Testis (tissue), 5 donors: ENCODE results near the gene MRGPRX4. TPM values are rescaled to one million over a fixed set of nuclear protein-coding genes. Genes with fewer than 3 reads are reported as not detected.
"Not testable (repeated sequence)": the region's sequence is repeated elsewhere in the genome, so short reads cannot be mapped to it uniquely, and the experiment has no call there.

ENCODE experiments used
- DNase-seq: peaks from one replicate; pipeline ENCODE4 v3.0.0-alpha.2; 2019
- H3K27ac ChIP-seq, 2 donors: fragments of 200-600 bp; sonication (generic); one replicate each; pipeline ENCODE4 v1.5.1; 2019
- H3K27me3 ChIP-seq: fragments of 200-600 bp; sonication (generic); one replicate; pipeline ENCODE4 v1.5.1; 2019
- H3K36me3 ChIP-seq: fragments of 200-600 bp; sonication (generic); one replicate; pipeline ENCODE4 v1.5.1; 2017; ENCODE audit warnings: low read depth; ENCODE audit errors: missing control alignments
- H3K4me1 ChIP-seq: fragments of 200-600 bp; sonication (generic); one replicate; pipeline ENCODE4 v1.5.1; 2019
- H3K4me3 ChIP-seq, 2 donors: fragments of 200-600 bp; sonication (generic); one replicate each; pipeline ENCODE4 v1.5.1; 2017 to 2019
- H3K9me3 ChIP-seq: fragments of 200-600 bp; sonication (generic); one replicate; pipeline ENCODE4 v1.5.1; 2017
- POLR2A ChIP-seq: fragments of 450-650 bp; IDR thresholded peaks from one replicate; pipeline ENCODE4 v1.6.1; 2017; ENCODE audit warnings: antibody characterized with exemption, mild to moderate bottlenecking, moderate library complexity
- WGBS, 2 donors: methylation state at CpG; one replicate each; pipeline ENCODE4 v1.1.5; 2018; 5-methylcytosine and 5-hydroxymethylcytosine counted together
- intact Hi-C: fragments of 100-400 bp; cut with DNase I; formaldehyde crosslinking; loops from one replicate; pipeline ENCODE4 v1.15.1; 2023; ENCODE audit warnings: low total_unique reads
- long read RNA-seq, 2 donors: transcript quantifications; one replicate each; lab custom pipeline, GENCODE V29; 2026
- polyA plus RNA-seq: library from polyadenylated mRNA; stranded (reverse); fragments of 350-450 nt; fragmentation: Illumina TruSeq; extraction: RNeasy Lipid Tissue Mini Kit (QIAGEN cat#74804); gene quantifications from one replicate; pipeline ENCODE4 v1.2.3, GENCODE V29; 2014; ENCODE audit warnings: low read depth, low replicate concordance; ENCODE audit not compliant: insufficient read depth
- total RNA-seq, 2 donors: library from RNA; depleted of rRNA; stranded (reverse); fragments of >200 nt; gene quantifications; one replicate each; pipeline ENCODE4 v1.2.3, GENCODE V29; 2016
- TF ChIP-seq, protein P1 (sequence below), 3 experiments: fragments of 450-650 bp in 2 of 3; fragments of 200-600 bp in 1 of 3; sonication (generic) in 1 of 3; IDR thresholded peaks; one replicate each; pipeline ENCODE4 v1.5.1; 2016 to 2019; ENCODE audit warnings: antibody characterized with exemption in 3 of 3, mild to moderate bottlenecking in 2 of 3, moderate library complexity in 1 of 3

The MRGPRX4 gene
- not detected for total RNA-seq
- not detected for polyA plus RNA-seq
- long read RNA-seq, donor 1: 0 reads
- long read RNA-seq, donor 2: 0 reads

GRCh38 chr11:18172666-18173065 is at the start of gene MRGPRX4:
Gene MRGPRX4 (plus strand): TSS chr11:18172837. CDS start chr11:18173257, 420 bp downstream.
- Histone ChIP-seq H3K27me3 (no peaks in the 10 kb centered on the region), H3K27ac (no peak within 1 kb of the TSS), H3K4me1 (no peaks in the 10 kb centered on the region), H3K4me3 (no peak within 1 kb of the TSS), H3K9me3 (no peaks in the 10 kb centered on the region), H3K36me3 (no peaks in the 10 kb centered on the region)
- DNase-seq: no peak
- 47 to 72% methylated on average over 3 of the region's 3 CpGs for WGBS, 2 donors
- TF ChIP-seq, protein P1, sequence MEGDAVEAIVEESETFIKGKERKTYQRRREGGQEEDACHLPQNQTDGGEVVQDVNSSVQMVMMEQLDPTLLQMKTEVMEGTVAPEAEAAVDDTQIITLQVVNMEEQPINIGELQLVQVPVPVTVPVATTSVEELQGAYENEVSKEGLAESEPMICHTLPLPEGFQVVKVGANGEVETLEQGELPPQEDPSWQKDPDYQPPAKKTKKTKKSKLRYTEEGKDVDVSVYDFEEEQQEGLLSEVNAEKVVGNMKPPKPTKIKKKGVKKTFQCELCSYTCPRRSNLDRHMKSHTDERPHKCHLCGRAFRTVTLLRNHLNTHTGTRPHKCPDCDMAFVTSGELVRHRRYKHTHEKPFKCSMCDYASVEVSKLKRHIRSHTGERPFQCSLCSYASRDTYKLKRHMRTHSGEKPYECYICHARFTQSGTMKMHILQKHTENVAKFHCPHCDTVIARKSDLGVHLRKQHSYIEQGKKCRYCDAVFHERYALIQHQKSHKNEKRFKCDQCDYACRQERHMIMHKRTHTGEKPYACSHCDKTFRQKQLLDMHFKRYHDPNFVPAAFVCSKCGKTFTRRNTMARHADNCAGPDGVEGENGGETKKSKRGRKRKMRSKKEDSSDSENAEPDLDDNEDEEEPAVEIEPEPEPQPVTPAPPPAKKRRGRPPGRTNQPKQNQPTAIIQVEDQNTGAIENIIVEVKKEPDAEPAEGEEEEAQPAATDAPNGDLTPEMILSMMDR (IDR thresholded peaks at IDR 0.05): no peak
- TF ChIP-seq POLR2A: no peak
- intact Hi-C loops: no loop called here

GRCh38 chr11:18131115-18131514 is 41.5 kb upstream of the MRGPRX4 start:
- WGBS, 2 donors: 91 to 93% methylated on average over 4 of the region's 4 CpGs
- H3K27ac ChIP-seq, H3K9me3 ChIP-seq, H3K4me1 ChIP-seq, DNase-seq, H3K36me3 ChIP-seq, intact Hi-C loops, H3K4me3 ChIP-seq, H3K27me3 ChIP-seq: not testable (repeated sequence)

DNA sequence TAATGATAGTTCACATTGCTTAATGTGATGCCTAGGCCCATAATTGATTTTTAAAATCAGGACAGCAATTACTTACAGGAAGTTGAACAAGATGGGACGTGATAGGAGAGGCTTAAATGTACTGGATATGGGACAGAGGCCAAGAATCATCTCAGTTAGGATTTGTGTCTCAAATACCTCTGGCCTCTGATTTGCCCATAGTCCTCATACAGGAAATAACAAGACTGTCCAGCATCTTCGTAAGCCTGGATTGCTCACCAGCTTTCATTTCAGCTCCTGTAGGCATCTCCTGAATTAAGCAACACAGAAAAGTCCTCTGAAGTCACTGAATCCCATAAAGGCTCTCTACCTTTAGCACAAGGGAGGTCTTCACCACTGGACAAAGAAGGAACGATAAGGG is 40.3 kb upstream of the MRGPRX4 start, which contains the start of gene MRGPRX3:
Gene MRGPRX3, plus strand, starts transcription at position 231 of the 400 bp plus-strand sequence. CDS start 4,632 bp downstream, outside the sequence.
- Histone ChIP-seq H3K27ac (no peak within 1 kb of the TSS), H3K4me3 (no peak within 1 kb of the TSS), H3K27me3 (no peaks in the 10 kb centered on the region), H3K9me3 (no peaks in the 10 kb centered on the region), H3K4me1 (no peaks in the 10 kb centered on the region), H3K36me3 (no peaks in the 10 kb centered on the region)
- DNase-seq: no peak
- intact Hi-C loops: no loop called here
- no peak for TF ChIP-seq POLR2A
- TF ChIP-seq, protein P1 (IDR thresholded peaks at IDR 0.05): no peak
- 64 to 73% methylated on average over 3 of the region's 3 CpGs for WGBS, 2 donors

DNA sequence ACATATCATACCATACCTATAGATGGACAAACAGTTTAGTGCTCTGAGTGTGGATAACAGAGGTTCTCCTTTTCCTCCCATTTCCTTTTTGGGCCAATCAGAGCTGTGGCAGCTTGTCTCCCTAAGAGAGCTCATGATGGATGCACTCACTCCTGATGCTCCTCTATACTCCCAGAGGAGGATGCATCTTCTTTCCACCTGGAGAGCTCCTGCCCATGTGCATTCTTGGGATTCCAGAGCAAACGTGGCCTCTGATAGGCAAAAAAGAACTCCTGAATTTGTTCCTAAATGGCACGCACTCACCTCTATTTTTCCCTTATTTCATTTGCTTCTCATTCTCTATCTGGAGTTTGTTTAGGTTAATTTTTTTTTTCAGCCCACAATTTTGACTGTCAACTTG is 37.3 kb upstream of the MRGPRX4 start:
- no peak overlapping the region for H3K27ac ChIP-seq
- DNase-seq: no peak
- H3K36me3 ChIP-seq: no peaks in the 10 kb centered on the region
- WGBS, 2 donors: 38 to 48% methylated on average over 2 of the region's 2 CpGs
- TF ChIP-seq, protein P1 (IDR thresholded peaks at IDR 0.05): no peak
- no peak for TF ChIP-seq POLR2A
- intact Hi-C loops: no loop called here
- no peaks in the 10 kb centered on the region for H3K27me3 ChIP-seq
- no peak overlapping the region for H3K4me3 ChIP-seq
- no peaks in the 10 kb centered on the region for H3K4me1 ChIP-seq
- H3K9me3 ChIP-seq: no peaks in the 10 kb centered on the region

DNA sequence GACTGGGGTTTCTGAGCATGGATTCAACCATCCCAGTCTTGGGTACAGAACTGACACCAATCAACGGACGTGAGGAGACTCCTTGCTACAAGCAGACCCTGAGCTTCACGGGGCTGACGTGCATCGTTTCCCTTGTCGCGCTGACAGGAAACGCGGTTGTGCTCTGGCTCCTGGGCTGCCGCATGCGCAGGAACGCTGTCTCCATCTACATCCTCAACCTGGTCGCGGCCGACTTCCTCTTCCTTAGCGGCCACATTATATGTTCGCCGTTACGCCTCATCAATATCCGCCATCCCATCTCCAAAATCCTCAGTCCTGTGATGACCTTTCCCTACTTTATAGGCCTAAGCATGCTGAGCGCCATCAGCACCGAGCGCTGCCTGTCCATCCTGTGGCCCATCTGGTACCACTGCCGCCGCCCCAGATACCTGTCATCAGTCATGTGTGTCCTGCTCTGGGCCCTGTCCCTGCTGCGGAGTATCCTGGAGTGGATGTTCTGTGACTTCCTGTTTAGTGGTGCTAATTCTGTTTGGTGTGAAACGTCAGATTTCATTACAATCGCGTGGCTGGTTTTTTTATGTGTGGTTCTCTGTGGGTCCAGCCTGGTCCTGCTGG is 35.3 kb upstream of the MRGPRX4 start:
- WGBS, 2 donors: 60 to 84% methylated on average over 24 to 29 of the region's 29 CpGs
- no peak for DNase-seq

More for the DNA sequence above, 35.3 kb upstream of the MRGPRX4 start:
- H3K4me3 ChIP-seq: no peak overlapping the region
- H3K36me3 ChIP-seq: no peaks in the 10 kb centered on the region
- no peaks in the 10 kb centered on the region for H3K4me1 ChIP-seq
- intact Hi-C loops: no loop called here
- H3K9me3 ChIP-seq: no peaks in the 10 kb centered on the region
- no peak overlapping the region for H3K27ac ChIP-seq
- no peaks in the 10 kb centered on the region for H3K27me3 ChIP-seq
- no peak for TF ChIP-seq POLR2A
- TF ChIP-seq, protein P1 (IDR thresholded peaks at IDR 0.05): no peak
